Gastrocnemius medialis (tissue), 4 donors: ENCODE results near the gene RGR.

Source experiments
- CTCF ChIP-seq, 5 experiments: fragments of 450-650 bp in 3 of 5; fragments of 200-600 bp in 2 of 5; sonication (generic) in 2 of 5; IDR thresholded peaks in 4 of 5; conservative IDR thresholded peaks in 1 of 5; 1 replicate in 4 of 5; 2 replicates in 1 of 5; pipeline ENCODE4 v1.5.1; 2016 to 2019; ENCODE audit warnings: antibody characterized with exemption in 5 of 5, mild to moderate bottlenecking in 3 of 5, moderate library complexity in 3 of 5
- POLR2A ChIP-seq, 2 donors: fragments of 450-650 bp; IDR thresholded peaks; one replicate each; pipeline ENCODE4 v1.6.1; 2017; ENCODE audit warnings: antibody characterized with exemption in 2 of 2, mild to moderate bottlenecking in 2 of 2, moderate library complexity in 2 of 2

GRCh38 chr10:84262190-84262956, 17.5 kb downstream of the RGR start:
- TF ChIP-seq CTCF (IDR thresholded peaks at IDR 0.05 in 4 of 5, conservative IDR thresholded peaks at IDR 0.05 in 1 of 5), result no peak
- no peak for TF ChIP-seq POLR2A (IDR thresholded peaks at IDR 0.05)
